Kidney capillary endothelial cell (primary cell): ENCODE data around the gene STRIP1.
"Not testable (repeated sequence)": the region's sequence is repeated elsewhere in the genome, so short reads cannot be mapped to it uniquely, and the experiment has no call there.

Source experiments
- DNase-seq: peaks from one replicate; pipeline ENCODE4 v3.0.0-alpha.2; 2018; ENCODE audit warnings: low spot score

STRIP1 gene

DNA sequence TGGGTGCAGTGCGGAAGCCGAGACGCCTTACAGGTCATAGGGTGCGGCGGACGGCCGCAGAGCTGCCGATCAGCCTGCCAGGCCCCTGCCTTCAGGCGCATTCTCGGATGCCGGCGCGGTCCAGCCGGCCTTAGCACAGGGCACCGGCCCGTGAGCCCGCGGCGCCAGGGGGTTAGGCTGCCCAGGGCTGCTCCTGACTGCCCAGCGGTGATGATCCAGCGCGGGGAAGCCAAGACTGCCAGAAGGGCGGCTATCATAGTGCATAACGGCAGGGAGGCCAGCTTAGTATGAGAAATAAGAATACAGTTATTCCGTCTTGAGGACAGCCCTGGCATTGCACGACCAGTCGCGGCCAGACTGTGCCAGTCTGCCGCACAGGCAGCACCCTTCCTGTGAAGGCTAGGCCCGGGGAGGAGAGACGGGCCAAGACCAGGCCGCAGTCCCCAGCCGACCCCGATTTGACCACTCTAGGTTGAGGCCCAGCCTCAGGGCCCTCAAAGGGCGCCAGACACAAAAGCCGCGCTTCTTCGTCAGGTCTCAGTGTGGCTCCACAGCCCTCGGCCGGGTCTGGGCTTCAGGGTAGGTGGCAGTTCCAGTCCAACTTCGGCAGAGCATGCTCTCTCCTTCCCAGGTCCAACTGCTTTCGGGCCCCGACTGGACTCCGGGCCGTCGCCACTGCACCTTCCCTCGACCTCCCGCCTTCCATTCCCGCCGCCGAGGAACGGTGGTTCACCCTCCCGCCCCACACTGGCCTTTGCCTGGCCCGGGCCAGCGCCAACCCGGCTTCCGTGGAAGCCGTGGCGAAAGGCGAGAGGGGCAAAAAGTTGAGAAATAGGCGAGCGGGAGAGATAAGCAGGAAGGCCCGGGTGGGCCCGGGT lies 35.2 kb downstream of the STRIP1 start:
- no peak for DNase-seq

- no peak for DNase-seq
Observed at GRCh38 chr1:110070282-110070669, 35.9 kb downstream of the STRIP1 start.

- DNase-seq = no peak
Observed at GRCh38 chr1:110070671-110071242, 36.3 kb downstream of the STRIP1 start, which contains the start of gene ALX3. ALX3 (minus strand) TSS chr1:110070672; CDS start chr1:110070612, 60 bp downstream.

DNA sequence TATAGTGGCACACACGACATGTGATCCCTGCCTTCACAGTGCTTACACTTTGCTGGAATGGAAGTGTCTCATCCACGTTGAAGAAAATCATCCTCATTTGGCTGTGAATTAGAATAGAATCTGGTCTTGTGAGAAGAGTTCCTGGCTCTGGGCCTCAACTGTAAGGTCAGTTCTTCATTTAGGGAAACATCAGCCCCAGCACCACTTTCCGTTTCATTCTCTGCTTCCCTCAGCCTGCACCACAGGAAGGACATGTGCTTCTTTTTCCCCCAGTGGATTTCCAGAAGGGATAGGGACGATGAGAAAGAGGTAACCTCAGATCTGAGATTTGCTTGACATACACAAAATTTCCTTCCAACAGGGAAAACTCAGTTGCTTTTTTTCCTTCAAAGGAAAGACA lies 39.7 kb downstream of the STRIP1 start:
- DNase-seq = no peak

DNA sequence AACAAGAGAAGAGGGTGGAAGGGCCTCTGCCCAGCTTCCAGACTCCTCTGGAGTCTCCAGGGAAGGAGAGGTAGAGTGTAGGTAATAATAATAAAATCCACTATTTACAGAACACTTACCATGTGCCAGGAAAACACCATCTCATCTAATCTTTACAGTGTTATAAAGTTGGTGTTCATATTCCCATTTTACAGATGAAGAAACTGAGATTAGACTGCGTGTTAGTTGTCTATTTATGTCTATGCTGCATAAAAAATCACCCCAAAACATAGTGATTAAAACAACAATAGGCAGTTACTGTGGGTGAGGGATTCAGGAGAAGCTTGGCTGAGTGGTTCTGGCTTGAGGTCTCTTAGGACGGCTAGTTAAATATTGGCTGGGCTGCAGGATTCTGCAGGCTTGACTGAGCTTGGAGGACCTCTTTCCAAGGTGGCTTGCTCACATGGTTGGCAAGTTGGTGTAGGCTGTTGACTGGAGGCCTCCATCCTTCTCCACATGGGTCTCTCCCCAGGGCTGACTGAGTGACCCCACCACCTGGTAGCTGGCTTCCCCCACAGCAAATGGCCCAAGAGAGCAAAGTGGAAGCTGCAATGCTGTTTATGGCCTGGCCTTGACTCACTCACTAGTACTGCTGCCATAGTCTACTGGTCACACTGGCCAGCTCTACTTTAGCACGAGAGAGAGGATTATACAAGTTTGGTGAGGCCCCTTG lies 42.5 kb downstream of the STRIP1 start:
- no peak for DNase-seq

DNA sequence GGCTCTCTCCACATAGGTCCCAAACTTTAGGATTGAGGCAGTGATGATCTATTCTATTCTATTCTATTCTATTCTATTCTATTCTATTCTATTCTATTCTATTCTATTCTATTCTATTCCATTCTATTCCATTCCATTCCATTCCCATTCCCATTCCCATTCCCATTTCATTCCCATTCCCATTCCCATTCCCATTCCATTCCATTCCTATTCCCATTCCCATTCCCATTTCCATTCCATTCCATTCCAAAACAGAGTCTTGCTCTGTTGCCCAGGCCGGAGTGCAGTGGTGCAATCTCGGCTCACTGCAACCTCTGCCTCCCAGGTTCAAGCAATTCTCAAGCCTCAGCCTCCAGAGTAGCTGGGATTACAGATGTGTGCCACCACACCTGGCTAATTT lies 45.6 kb downstream of the STRIP1 start:
- not testable (repeated sequence) for DNase-seq

GRCh38 chr1:110081061-110081460 lies 46.6 kb downstream of the STRIP1 start:
- no peak for DNase-seq

DNA sequence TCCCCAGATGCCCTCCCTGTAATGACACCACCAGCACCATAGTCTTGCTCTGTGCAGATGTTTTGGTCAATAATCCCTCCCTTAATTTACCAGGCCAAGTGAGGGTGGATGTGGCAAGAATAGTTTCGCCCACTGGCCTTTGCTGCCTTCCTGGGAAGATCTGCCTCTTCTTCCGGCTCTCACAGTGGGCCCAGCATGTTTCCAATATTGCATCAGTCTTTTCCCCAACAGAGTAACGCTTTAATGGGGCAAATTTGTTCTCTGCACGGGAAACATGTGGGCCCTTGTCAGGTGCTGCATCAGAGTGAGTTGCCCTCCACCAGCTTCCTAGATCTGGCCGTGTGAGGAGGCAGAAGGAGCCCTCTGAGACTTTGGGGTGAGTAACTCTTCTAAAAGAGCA lies 48.1 kb downstream of the STRIP1 start:
- DNase-seq = no peak

- no peak for DNase-seq
Observed at GRCh38 chr1:110083061-110083865, 48.8 kb downstream of the STRIP1 start.

GRCh38 chr1:110083866-110084226 lies 49.4 kb downstream of the STRIP1 start:
- no peak for DNase-seq

GRCh38 chr1:110084227-110085078 lies 50.0 kb downstream of the STRIP1 start:
- no peak for DNase-seq

DNA sequence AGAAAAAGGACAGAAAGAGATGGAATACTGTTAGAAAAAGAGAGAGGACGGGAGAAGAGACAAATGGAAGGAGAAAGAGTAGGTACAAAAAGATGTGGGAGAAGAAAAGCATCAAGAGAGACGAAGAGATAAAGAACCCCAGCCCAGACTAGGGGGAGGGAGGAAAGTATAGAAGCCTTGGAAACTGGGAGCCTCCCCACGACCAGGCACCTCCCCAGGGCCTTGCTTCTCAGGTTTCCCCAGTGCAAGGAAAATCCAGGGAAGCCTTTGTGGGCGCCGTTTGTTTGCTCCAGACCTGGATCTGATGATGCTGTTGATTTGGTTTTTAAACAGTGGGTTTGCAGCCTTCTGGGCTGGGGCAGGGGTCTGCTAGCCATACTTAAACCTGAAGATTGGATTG lies 51.2 kb downstream of the STRIP1 start:
- no peak for DNase-seq

DNA sequence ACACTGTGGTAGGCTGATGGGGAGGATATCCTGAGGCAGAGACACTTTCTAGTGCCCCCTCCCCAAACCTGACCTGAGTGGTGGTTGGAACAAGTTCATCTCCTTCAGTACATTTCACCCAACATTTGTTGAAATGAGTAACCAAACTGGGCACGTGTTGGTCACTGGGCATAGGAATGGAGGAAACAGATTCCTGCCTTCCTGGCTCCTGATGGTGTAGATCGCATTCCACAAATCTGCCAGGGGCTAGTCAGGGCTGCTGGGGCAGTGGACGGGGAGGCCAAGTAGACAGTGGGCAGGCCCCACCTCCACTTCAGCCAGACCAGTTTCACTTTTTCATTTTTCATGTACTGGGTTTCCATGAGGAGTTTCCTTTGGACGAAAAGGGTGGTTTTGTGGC lies 52.5 kb downstream of the STRIP1 start:
- DNase-seq = no peak

DNA sequence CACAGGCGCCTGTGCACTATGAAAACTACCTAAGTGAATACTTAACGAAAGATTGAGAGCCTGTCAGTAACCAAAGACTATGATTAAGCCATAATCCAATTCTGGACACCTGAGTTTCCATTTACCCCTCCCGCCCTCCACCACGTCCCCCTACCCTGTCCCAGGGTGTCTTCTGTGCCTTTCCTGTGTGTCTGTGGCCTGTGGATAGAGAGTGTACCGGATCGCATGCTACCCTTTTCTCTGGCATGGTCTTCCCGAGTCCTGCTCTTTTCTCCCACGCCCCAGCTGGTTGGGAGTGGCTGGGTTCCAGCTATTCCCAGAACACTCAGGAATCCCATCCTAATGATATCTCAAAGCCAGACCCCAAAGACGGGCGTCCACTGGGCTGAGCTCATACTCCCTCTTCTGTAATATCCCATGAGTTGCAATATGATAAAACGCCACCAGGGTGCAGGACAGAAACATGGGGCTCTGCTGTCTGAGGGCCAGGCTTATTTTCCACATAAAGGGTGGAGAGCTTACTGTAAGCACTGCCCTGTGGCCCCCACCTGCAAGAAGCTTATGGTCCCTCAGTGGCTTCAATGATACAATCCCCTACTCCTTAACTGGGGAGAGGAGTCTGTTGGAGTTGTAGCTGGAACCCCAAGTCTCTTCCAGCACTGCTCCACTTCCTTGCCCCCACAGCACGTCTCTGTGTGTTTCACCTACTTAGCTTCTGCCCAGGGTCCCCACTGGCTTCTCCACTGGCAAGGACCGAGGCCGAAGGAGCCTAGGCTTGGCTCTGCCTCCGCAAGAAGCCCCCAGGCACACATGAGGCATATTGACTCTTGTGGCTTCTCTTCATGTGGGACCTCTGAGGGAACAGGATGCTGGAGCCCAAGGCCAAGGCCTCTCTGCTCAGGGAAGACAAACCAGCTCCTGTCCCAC lies 53.7 kb downstream of the STRIP1 start:
- DNase-seq = peak; percentile 54

- DNase-seq = no peak
Observed at GRCh38 chr1:110088739-110089316, 54.4 kb downstream of the STRIP1 start.

- DNase-seq = no peak
Observed at GRCh38 chr1:110089561-110090275, 55.3 kb downstream of the STRIP1 start.

GRCh38 chr1:110091381-110091780 lies 57.0 kb downstream of the STRIP1 start:
- no peak for DNase-seq

DNA sequence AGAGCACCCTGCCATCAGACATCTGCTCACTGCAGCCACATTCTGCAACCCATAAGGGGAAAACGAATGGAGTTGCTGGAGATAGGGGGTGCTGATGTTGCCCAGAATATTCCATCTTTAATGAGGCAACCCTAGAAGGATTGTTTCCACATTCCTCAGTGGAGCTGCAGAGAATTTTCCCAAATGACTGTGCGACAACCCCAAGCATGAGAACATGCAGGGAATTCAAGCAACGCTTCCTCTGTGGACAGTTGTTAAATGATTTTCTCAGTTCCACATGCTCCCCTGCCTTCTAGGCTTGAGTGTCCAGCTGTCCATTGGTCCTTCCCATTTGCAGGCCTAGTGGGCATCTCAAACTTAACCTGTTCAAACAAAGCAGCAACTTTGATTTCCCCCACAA lies 57.4 kb downstream of the STRIP1 start:
- no peak for DNase-seq

GRCh38 chr1:110092991-110093390 lies 58.6 kb downstream of the STRIP1 start:
- no peak for DNase-seq
